ENCODE measurements around the gene STAB2.

- no peak for TF ChIP-seq CTCF (IDR thresholded peaks at IDR 0.05)
- TF ChIP-seq POLR2AphosphoS5 (IDR thresholded peaks at IDR 0.05) = no peak
Measured at GRCh38 chr12:103705098-103705497, 118.0 kb downstream of the STAB2 start.
